ENCODE results near the gene CLEC6A.

CLEC6A gene

GRCh38 chr12:8453021-8453513 is 2.7 kb upstream of the CLEC6A start:
- Histone ChIP-seq H3K36me3 (no peaks in the 10 kb centered on the region), H3K4me3 (no peak overlapping the region), H3K9me3 (replicated peaks in 1 of 11) (no peaks in the 10 kb centered on the region), H3K4me1 (peaks cover 0 to 71% (median 2%) of the 10 kb centered on the region in 10 experiments; a peak in 9 of 20 replicates), H3K27ac (peak overlapping the region in 4 of 11 experiments; percentile 50 to 75 (median 61); a peak in 8 of 22 replicates), H3K4me2 (peak overlapping the region in 5 of 11 experiments; percentile 3 to 91 (median 44); a peak in 8 of 22 replicates), H4K20me1 (no peaks in the 10 kb centered on the region), H3K27me3 (no peaks in the 10 kb centered on the region), H3K9ac (peak overlapping the region in 2 of 11 experiments; percentile 52 to 58; a peak in 3 of 22 replicates)
- no peak; a peak in 1 of 22 replicates for TF ChIP-seq Cebpa-rat (IDR thresholded peaks at IDR 0.05)

GRCh38 chr12:8453796-8454195 is 2.0 kb upstream of the CLEC6A start:
- no peaks in the 10 kb centered on the region for H3K9me3 ChIP-seq (replicated peaks in 1 of 11)
- no peaks in the 10 kb centered on the region for H4K20me1 ChIP-seq
- TF ChIP-seq Cebpa-rat (IDR thresholded peaks at IDR 0.05), result no peak
- H3K4me3 ChIP-seq, result no peak overlapping the region
- peak overlapping the region in 4 of 11 experiments; percentile 50 to 75 (median 61); a peak in 7 of 22 replicates for H3K27ac ChIP-seq
- no peaks in the 10 kb centered on the region for H3K27me3 ChIP-seq
- H3K4me1 ChIP-seq, result peaks cover 0 to 71% (median 2%) of the 10 kb centered on the region in 10 experiments; a peak in 9 of 20 replicates
- 0 out of 22 replicates have a peak overlapping the region, but pooled peaks of 1 of the 11 experiments have one; percentile 4 for H3K9ac ChIP-seq
- no peaks in the 10 kb centered on the region for H3K36me3 ChIP-seq
- peak overlapping the region in 4 of 11 experiments; percentile 21 to 91 (median 65); a peak in 4 of 22 replicates for H3K4me2 ChIP-seq

DNA sequence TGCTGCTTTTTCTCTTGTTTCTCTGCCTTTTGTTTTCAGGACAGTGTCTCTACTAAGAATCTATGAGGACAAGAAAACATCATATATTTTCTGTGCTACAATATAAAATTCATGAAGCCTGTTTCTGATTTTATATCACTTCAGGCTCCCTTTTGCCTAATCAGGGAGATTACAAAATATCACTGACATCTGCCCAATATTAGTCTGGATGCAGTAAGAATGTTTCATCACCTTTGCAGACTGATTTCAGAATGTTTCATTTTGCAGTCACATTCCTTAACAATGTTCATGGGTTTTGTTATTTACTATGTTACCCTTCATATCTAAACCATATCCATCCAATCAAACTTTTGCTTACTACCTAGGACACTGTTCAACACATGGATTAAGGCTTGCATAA is 491 bp upstream of the CLEC6A start:
- Histone ChIP-seq H3K36me3 (no peaks in the 10 kb centered on the region; a peak in 1 of 22 replicates), H3K4me3 (no peak overlapping the region), H3K9ac (no peak overlapping the region), H4K20me1 (no peaks in the 10 kb centered on the region), H3K4me1 (peaks cover 0 to 68% (median 2%) of the 10 kb centered on the region in 10 experiments; a peak in 9 of 20 replicates), H3K9me3 (replicated peaks in 1 of 11) (peaks cover 0 to 4% (median 0%) of the 10 kb centered on the region in 11 experiments; a peak in 1 of 22 replicates), H3K27ac (peak overlapping the region in 3 of 11 experiments; percentile 33 to 51 (median 48); a peak in 3 of 22 replicates), H3K4me2 (peak overlapping the region in 4 of 11 experiments; percentile 61 to 91 (median 74); a peak in 7 of 22 replicates), H3K27me3 (no peaks in the 10 kb centered on the region)
- TF ChIP-seq Cebpa-rat (IDR thresholded peaks at IDR 0.05), result no peak

GRCh38 chr12:8461426-8461825 is 5.7 kb downstream of the CLEC6A start:
- no peak for TF ChIP-seq Cebpa-rat (IDR thresholded peaks at IDR 0.05)
- Histone ChIP-seq H3K9me3 (replicated peaks in 1 of 11) (peaks cover 0 to 11% (median 0%) of the 10 kb centered on the region in 11 experiments; a peak in 3 of 22 replicates), H3K4me1 (peaks cover 0 to 27% (median 0%) of the 10 kb centered on the region in 10 experiments; a peak in 5 of 20 replicates), H3K4me3 (no peak overlapping the region), H3K27me3 (no peaks in the 10 kb centered on the region), H4K20me1 (no peaks in the 10 kb centered on the region), H3K27ac (no peak overlapping the region), H3K36me3 (peaks cover 0 to 4% (median 0%) of the 10 kb centered on the region in 11 experiments; a peak in 2 of 22 replicates), H3K4me2 (no peak overlapping the region), H3K9ac (no peak overlapping the region)

GRCh38 chr12:8465301-8465996 is 9.7 kb downstream of the CLEC6A start:
- Histone ChIP-seq H3K4me3 (no peak overlapping the region), H3K27ac (peak overlapping the region in 3 of 11 experiments; percentile 2 to 63 (median 60); a peak in 4 of 22 replicates), H3K36me3 (peaks cover 0 to 8% (median 0%) of the 10 kb centered on the region in 11 experiments; a peak in 2 of 22 replicates), H3K9me3 (replicated peaks in 1 of 11) (peaks cover 12 to 36% (median 16%) of the 10 kb centered on the region in 11 experiments; a peak in 17 of 22 replicates), H3K4me1 (peaks cover 0 to 27% (median 0%) of the 10 kb centered on the region in 10 experiments; a peak in 4 of 20 replicates), H3K9ac (no peak overlapping the region), H4K20me1 (no peaks in the 10 kb centered on the region), H3K4me2 (peak overlapping the region in 2 of 11 experiments; percentile 66 to 81; a peak in 4 of 22 replicates), H3K27me3 (no peaks in the 10 kb centered on the region)
- no peak for TF ChIP-seq Cebpa-rat (IDR thresholded peaks at IDR 0.05)

- no peak for TF ChIP-seq Cebpa-rat (IDR thresholded peaks at IDR 0.05)
- H3K27me3 ChIP-seq, result no peaks in the 10 kb centered on the region
These were observed 10.5 kb downstream of the CLEC6A start for GRCh38 chr12:8466241-8466640.

DNA sequence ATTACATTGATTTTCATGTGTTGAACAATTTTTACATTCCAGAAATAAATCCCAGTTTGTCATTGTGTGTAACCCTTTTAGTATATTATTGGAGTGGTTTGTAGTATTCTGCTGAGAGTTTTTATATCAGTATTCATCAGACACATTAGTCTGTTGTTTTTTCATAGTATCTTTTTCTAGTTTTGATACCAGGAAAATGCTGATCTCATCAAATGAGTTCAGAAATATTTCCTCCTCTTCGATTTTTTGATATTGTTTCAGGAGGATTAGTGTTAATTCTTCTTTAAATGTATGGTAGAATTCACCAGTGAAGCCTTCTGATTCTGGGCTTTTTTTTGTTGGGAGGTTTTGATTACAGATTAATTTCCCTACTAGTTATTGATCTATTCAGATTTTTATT is 15.3 kb downstream of the CLEC6A start:
- no peaks in the 10 kb centered on the region for H4K20me1 ChIP-seq
- peaks cover 12 to 31% (median 16%) of the 10 kb centered on the region in 11 experiments; a peak in 17 of 22 replicates for H3K9me3 ChIP-seq (replicated peaks in 1 of 11)
- H3K36me3 ChIP-seq, result peaks cover 0 to 4% (median 0%) of the 10 kb centered on the region in 11 experiments; a peak in 1 of 22 replicates
- no peak overlapping the region for H3K9ac ChIP-seq
- no peak overlapping the region for H3K4me2 ChIP-seq
- no peaks in the 10 kb centered on the region for H3K27me3 ChIP-seq
- TF ChIP-seq Cebpa-rat (IDR thresholded peaks at IDR 0.05), result no peak
- H3K4me1 ChIP-seq, result peaks cover 0 to 12% (median 0%) of the 10 kb centered on the region in 10 experiments; a peak in 3 of 20 replicates
- H3K4me3 ChIP-seq, result no peak overlapping the region
- no peak overlapping the region for H3K27ac ChIP-seq

More at GRCh38 chr12:8466241-8466640, 10.5 kb downstream of the CLEC6A start:
- no peak overlapping the region for H3K9ac ChIP-seq
- H3K27ac ChIP-seq, result peak overlapping the region in 3 of 11 experiments; percentile 6 to 63 (median 60); a peak in 4 of 22 replicates
- H4K20me1 ChIP-seq, result no peaks in the 10 kb centered on the region
- peaks cover 0 to 27% (median 0%) of the 10 kb centered on the region in 10 experiments; a peak in 4 of 20 replicates for H3K4me1 ChIP-seq
- peaks cover 0 to 4% (median 0%) of the 10 kb centered on the region in 11 experiments; a peak in 1 of 22 replicates for H3K36me3 ChIP-seq
- H3K4me3 ChIP-seq, result no peak overlapping the region
- peak overlapping the region in 2 of 11 experiments; percentile 66 to 81; a peak in 3 of 22 replicates for H3K4me2 ChIP-seq
- peaks cover 12 to 31% (median 16%) of the 10 kb centered on the region in 11 experiments; a peak in 17 of 22 replicates for H3K9me3 ChIP-seq (replicated peaks in 1 of 11)

- Histone ChIP-seq H3K4me1 (no peaks in the 10 kb centered on the region), H3K27me3 (no peaks in the 10 kb centered on the region), H3K36me3 (no peaks in the 10 kb centered on the region), H3K9ac (no peak overlapping the region), H3K9me3 (replicated peaks in 1 of 11) (0 out of 22 replicates have a peak, but pooled peaks cover 0 to under 1% (median 0%) of the 10 kb centered on the region in 11 experiments), H3K27ac (no peak overlapping the region), H4K20me1 (no peaks in the 10 kb centered on the region), H3K4me3 (no peak overlapping the region), H3K4me2 (no peak overlapping the region)
- no peak for TF ChIP-seq Cebpa-rat (IDR thresholded peaks at IDR 0.05)
These were observed 19.9 kb downstream of the CLEC6A start for GRCh38 chr12:8475508-8476203.
